Body of pancreas (tissue), 4 donors: ENCODE results near the gene DYNLT2B. TPM values are rescaled to one million over a fixed set of nuclear protein-coding genes. Genes with fewer than 3 reads are reported as not detected.

Experiments
- ATAC-seq: fragments of 150-250 bp; one replicate; pipeline ENCODE4 v1.9.1; 2016
- DNase-seq, 4 donors: peaks; one replicate each; pipeline ENCODE4 v3.0.0-alpha.2; 2019
- H3K27ac ChIP-seq, 4 donors: fragments of 200-600 bp; sonication (generic); 1 replicate in 3 of 4; 2 replicates in 1 of 4; pipeline versions ENCODE4 v1.5.1 to v1.6.1; 2016 to 2019; ENCODE audit warnings: mild to moderate bottlenecking in 1 of 4, mixed read lengths in 1 of 4, moderate library complexity in 1 of 4
- H3K27me3 ChIP-seq, 2 donors: fragments of 200-600 bp; sonication (generic); one replicate each; pipeline ENCODE4 v1.6.0; 2016; ENCODE audit warnings: mild to moderate bottlenecking in 1 of 2
- H3K36me3 ChIP-seq, 2 donors: fragments of 200-600 bp; sonication (generic); replicated peaks in 1 of 2; 2 replicates each; pipeline ENCODE4 v1.5.1; 2016; ENCODE audit warnings: low read depth in 2 of 2; ENCODE audit not compliant: insufficient read depth in 1 of 2
- H3K4me1 ChIP-seq: fragments of 200-600 bp; sonication (generic); one replicate; pipeline ENCODE4 v1.6.0; 2016
- H3K4me3 ChIP-seq, 2 donors: fragments of 200-600 bp; sonication (generic); 1 replicate in 1 of 2; 2 replicates in 1 of 2; pipeline ENCODE4 v1.5.1; 2016 to 2019
- H3K9me3 ChIP-seq, 3 donors: fragments of 200-600 bp; sonication (generic); 1 replicate in 2 of 3; 2 replicates in 1 of 3; pipeline ENCODE4 v1.5.1; 2016
- CTCF ChIP-seq, 7 experiments: fragments of 450-650 bp in 4 of 7; fragments of 200-600 bp in 3 of 7; sonication (generic) in 3 of 7; IDR thresholded peaks; one replicate each; pipeline ENCODE4 v1.5.1; 2016 to 2019; ENCODE audit warnings: antibody characterized with exemption in 7 of 7
- POLR2A ChIP-seq, 3 donors: fragments of 450-650 bp; IDR thresholded peaks; one replicate each; pipeline ENCODE4 v1.6.1; 2016; ENCODE audit warnings: antibody characterized with exemption in 3 of 3, mild to moderate bottlenecking in 2 of 3
- WGBS, 2 donors: methylation state at CpG; one replicate each; pipeline ENCODE4 v1.1.5; 2017; 5-methylcytosine and 5-hydroxymethylcytosine counted together
- intact Hi-C: fragments of 100-400 bp; cut with DNase I; formaldehyde crosslinking; loops from one replicate; pipeline ENCODE4 v1.15.1; 2023
- total RNA-seq, 2 donors: library from RNA; depleted of rRNA; stranded (reverse); fragments of >200 nt; gene quantifications; one replicate each; pipeline ENCODE4 v1.1.0, GENCODE V29; 2016

DYNLT2B gene
- total RNA-seq, 2 donors from 2014 or later: 5.6 to 8.3 TPM

GRCh38 chr3:196356556-196356955 lies 38.5 kb upstream of the DYNLT2B start:
- no peak for DNase-seq
- TF ChIP-seq CTCF (IDR thresholded peaks at IDR 0.05) (no peak), POLR2A (IDR thresholded peaks at IDR 0.05) (no peak)
- Histone ChIP-seq H3K4me1 (no peaks in the 10 kb centered on the region), H3K27ac (no peak overlapping the region), H3K9me3 (peaks cover 0 to 3% (median 0%) of the 10 kb centered on the region in 3 donors), H3K27me3 (no peaks in the 10 kb centered on the region), H3K4me3 (no peak overlapping the region), H3K36me3 (peaks cover 4 to 12% of the 10 kb centered on the region in 2 donors)
- ATAC-seq: no peak
- 78 to 85% methylated on average over 4 of the region's 4 CpGs for WGBS, 2 donors
- intact Hi-C loops: no loop called here

GRCh38 chr3:196355668-196356067 lies 37.6 kb upstream of the DYNLT2B start:
- Histone ChIP-seq H3K27ac (no peak overlapping the region), H3K4me1 (no peaks in the 10 kb centered on the region), H3K27me3 (no peaks in the 10 kb centered on the region), H3K9me3 (peaks cover 0 to 3% (median 0%) of the 10 kb centered on the region in 3 donors), H3K36me3 (peaks cover 4 to 12% of the 10 kb centered on the region in 2 donors), H3K4me3 (no peak overlapping the region)
- DNase-seq: no peak
- intact Hi-C loops: no loop called here
- 96 to 100% methylated on average over 1 of the region's 1 CpG for WGBS, 2 donors
- no peak for ATAC-seq
- TF ChIP-seq POLR2A (IDR thresholded peaks at IDR 0.05) (no peak), CTCF (IDR thresholded peaks at IDR 0.05) (no peak)

- peaks cover 0 to 3% (median 0%) of the 10 kb centered on the region in 3 donors for H3K9me3 ChIP-seq
- no peaks in the 10 kb centered on the region for H3K4me1 ChIP-seq
- H3K4me3 ChIP-seq: no peak overlapping the region
- DNase-seq (no peak), ATAC-seq (no peak)
- H3K27me3 ChIP-seq: no peaks in the 10 kb centered on the region
- peaks cover 4 to 12% of the 10 kb centered on the region in 2 donors for H3K36me3 ChIP-seq
- TF ChIP-seq POLR2A (IDR thresholded peaks at IDR 0.05) (no peak), CTCF (IDR thresholded peaks at IDR 0.05) (no peak)
- 75 to 78% methylated on average over 6 of the region's 6 CpGs for WGBS, 2 donors
- intact Hi-C loops: no loop called here
- H3K27ac ChIP-seq: no peak overlapping the region
Measured at GRCh38 chr3:196354132-196354531, 36.1 kb upstream of the DYNLT2B start.

- peaks cover 4 to 12% of the 10 kb centered on the region in 2 donors for H3K36me3 ChIP-seq
- ATAC-seq (no peak), DNase-seq (no peak)
- WGBS, 2 donors: 70 to 75% methylated on average over 6 of the region's 6 CpGs
- H3K27me3 ChIP-seq: no peaks in the 10 kb centered on the region
- H3K27ac ChIP-seq: no peak overlapping the region
- H3K9me3 ChIP-seq: peaks cover 0 to 3% (median 0%) of the 10 kb centered on the region in 3 donors
- H3K4me3 ChIP-seq: no peak overlapping the region
- TF ChIP-seq POLR2A (IDR thresholded peaks at IDR 0.05) (no peak), CTCF (IDR thresholded peaks at IDR 0.05) (no peak)
- no peaks in the 10 kb centered on the region for H3K4me1 ChIP-seq
- intact Hi-C loops: no loop called here
Measured at GRCh38 chr3:196351541-196351940, 33.5 kb upstream of the DYNLT2B start.

GRCh38 chr3:196350067-196350466 lies 32.0 kb upstream of the DYNLT2B start:
- H3K27me3 ChIP-seq: no peaks in the 10 kb centered on the region
- DNase-seq (no peak), ATAC-seq (no peak)
- intact Hi-C loops: no loop called here
- no peak for TF ChIP-seq POLR2A (IDR thresholded peaks at IDR 0.05)
- no peak for TF ChIP-seq CTCF (IDR thresholded peaks at IDR 0.05)
- peaks cover 0 to 3% (median 0%) of the 10 kb centered on the region in 3 donors for H3K9me3 ChIP-seq
- no peaks in the 10 kb centered on the region for H3K4me1 ChIP-seq
- no peaks in the 10 kb centered on the region for H3K36me3 ChIP-seq
- no peak overlapping the region for H3K27ac ChIP-seq
- H3K4me3 ChIP-seq: no peak overlapping the region
